Liver (tissue), 3 donors: Measurements from ENCODE around the gene HOXA3.

Experiments
- FOXA1 ChIP-seq: IDR thresholded peaks from 2 replicates; pipeline ENCODE4 v1.6.1; 2016; ENCODE audit warnings: antibody characterized with exemption
- GABPA ChIP-seq, 2 donors: IDR thresholded peaks in 1 of 2; conservative IDR thresholded peaks in 1 of 2; 2 replicates each; pipeline ENCODE4 v1.6.1; 2016; ENCODE audit warnings: antibody characterized with exemption in 2 of 2, mild to moderate bottlenecking in 1 of 2, moderate library complexity in 1 of 2
- JUND ChIP-seq, 2 donors: IDR thresholded peaks; 2 replicates each; pipeline ENCODE4 v1.6.1; 2016; ENCODE audit warnings: antibody characterized with exemption in 2 of 2
- TAF1 ChIP-seq: conservative IDR thresholded peaks from 2 replicates; pipeline ENCODE4 v1.6.1; 2016; ENCODE audit warnings: antibody characterized with exemption, mild to moderate bottlenecking
- TF ChIP-seq, protein P1 (sequence below): fragments of 150-350 bp; IDR thresholded peaks from 2 replicates; pipeline ENCODE4 v1.5.1; 2017; ENCODE audit warnings: improper control_type of control experiment, low read depth, low read length; ENCODE audit not compliant: missing input control
- TF ChIP-seq, protein P2 (sequence below): IDR thresholded peaks from 2 replicates; pipeline ENCODE4 v1.6.1; 2016; ENCODE audit warnings: antibody characterized with exemption
- TF ChIP-seq, protein P3 (sequence below): IDR thresholded peaks from 2 replicates; pipeline ENCODE4 v1.6.1; 2016; ENCODE audit warnings: antibody characterized with exemption, mild to moderate bottlenecking
- TF ChIP-seq, protein P4 (sequence below): IDR thresholded peaks from 2 replicates; pipeline ENCODE4 v1.6.1; 2016; ENCODE audit warnings: antibody characterized with exemption
- donor health status: healthy.
- donor health status: healthy.

DNA sequence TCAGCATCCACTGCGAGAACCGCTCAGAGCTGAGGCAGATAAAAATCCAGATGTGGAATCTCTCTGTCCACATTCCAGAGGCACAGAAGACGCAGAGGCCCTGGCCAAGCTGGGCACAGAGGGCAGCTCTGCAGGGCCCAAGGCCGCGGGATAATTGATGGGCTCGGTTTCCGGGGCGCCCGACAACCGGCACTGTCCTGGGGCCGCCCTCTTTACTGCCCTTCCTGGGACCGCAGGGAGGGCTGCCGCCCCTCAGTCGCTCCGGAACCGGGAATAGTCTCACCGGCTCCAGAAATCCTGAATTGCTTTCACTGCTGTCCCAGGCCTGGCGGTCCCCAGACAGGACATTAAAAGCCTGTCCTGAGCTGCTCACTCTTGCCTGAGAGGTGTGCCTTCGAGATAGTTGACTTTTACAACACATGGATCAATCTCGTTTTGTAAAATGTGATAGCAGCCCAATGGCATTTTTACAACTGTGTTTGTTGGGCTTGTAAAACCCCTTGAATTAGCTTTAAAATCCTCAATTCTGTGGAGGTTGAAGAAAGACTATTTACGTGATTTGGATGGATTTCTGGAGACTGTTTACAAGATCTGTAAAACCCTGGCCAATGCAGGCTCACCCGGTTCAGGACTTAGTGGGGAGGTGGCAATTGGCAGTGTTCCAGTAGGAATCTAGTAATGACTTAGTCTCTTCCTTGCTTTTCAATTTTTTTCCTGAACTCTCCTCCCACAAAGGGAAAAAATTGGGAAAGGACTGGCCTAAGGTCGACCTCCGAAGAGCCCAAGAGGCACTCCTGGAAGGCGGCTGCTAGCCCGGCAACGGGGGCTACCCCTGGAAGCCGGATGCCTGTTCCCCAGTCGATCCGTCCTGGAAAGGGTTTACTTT is 3.4 kb downstream of the HOXA3 start:
- TF ChIP-seq, protein P1, sequence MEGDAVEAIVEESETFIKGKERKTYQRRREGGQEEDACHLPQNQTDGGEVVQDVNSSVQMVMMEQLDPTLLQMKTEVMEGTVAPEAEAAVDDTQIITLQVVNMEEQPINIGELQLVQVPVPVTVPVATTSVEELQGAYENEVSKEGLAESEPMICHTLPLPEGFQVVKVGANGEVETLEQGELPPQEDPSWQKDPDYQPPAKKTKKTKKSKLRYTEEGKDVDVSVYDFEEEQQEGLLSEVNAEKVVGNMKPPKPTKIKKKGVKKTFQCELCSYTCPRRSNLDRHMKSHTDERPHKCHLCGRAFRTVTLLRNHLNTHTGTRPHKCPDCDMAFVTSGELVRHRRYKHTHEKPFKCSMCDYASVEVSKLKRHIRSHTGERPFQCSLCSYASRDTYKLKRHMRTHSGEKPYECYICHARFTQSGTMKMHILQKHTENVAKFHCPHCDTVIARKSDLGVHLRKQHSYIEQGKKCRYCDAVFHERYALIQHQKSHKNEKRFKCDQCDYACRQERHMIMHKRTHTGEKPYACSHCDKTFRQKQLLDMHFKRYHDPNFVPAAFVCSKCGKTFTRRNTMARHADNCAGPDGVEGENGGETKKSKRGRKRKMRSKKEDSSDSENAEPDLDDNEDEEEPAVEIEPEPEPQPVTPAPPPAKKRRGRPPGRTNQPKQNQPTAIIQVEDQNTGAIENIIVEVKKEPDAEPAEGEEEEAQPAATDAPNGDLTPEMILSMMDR, result no peak
- TF ChIP-seq FOXA1 (no peak), TAF1 (no peak), GABPA (IDR thresholded peaks at IDR 0.05 in 1 of 2, conservative IDR thresholded peaks at IDR 0.05 in 1 of 2) (no peak), JUND (IDR thresholded peaks at IDR 0.05) (no peak)
- TF ChIP-seq, protein P2, sequence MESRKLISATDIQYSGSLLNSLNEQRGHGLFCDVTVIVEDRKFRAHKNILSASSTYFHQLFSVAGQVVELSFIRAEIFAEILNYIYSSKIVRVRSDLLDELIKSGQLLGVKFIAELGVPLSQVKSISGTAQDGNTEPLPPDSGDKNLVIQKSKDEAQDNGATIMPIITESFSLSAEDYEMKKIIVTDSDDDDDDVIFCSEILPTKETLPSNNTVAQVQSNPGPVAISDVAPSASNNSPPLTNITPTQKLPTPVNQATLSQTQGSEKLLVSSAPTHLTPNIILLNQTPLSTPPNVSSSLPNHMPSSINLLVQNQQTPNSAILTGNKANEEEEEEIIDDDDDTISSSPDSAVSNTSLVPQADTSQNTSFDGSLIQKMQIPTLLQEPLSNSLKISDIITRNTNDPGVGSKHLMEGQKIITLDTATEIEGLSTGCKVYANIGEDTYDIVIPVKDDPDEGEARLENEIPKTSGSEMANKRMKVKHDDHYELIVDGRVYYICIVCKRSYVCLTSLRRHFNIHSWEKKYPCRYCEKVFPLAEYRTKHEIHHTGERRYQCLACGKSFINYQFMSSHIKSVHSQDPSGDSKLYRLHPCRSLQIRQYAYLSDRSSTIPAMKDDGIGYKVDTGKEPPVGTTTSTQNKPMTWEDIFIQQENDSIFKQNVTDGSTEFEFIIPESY, result no peak
- TF ChIP-seq, protein P3, sequence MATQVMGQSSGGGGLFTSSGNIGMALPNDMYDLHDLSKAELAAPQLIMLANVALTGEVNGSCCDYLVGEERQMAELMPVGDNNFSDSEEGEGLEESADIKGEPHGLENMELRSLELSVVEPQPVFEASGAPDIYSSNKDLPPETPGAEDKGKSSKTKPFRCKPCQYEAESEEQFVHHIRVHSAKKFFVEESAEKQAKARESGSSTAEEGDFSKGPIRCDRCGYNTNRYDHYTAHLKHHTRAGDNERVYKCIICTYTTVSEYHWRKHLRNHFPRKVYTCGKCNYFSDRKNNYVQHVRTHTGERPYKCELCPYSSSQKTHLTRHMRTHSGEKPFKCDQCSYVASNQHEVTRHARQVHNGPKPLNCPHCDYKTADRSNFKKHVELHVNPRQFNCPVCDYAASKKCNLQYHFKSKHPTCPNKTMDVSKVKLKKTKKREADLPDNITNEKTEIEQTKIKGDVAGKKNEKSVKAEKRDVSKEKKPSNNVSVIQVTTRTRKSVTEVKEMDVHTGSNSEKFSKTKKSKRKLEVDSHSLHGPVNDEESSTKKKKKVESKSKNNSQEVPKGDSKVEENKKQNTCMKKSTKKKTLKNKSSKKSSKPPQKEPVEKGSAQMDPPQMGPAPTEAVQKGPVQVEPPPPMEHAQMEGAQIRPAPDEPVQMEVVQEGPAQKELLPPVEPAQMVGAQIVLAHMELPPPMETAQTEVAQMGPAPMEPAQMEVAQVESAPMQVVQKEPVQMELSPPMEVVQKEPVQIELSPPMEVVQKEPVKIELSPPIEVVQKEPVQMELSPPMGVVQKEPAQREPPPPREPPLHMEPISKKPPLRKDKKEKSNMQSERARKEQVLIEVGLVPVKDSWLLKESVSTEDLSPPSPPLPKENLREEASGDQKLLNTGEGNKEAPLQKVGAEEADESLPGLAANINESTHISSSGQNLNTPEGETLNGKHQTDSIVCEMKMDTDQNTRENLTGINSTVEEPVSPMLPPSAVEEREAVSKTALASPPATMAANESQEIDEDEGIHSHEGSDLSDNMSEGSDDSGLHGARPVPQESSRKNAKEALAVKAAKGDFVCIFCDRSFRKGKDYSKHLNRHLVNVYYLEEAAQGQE, result no peak
- TF ChIP-seq, protein P4, sequence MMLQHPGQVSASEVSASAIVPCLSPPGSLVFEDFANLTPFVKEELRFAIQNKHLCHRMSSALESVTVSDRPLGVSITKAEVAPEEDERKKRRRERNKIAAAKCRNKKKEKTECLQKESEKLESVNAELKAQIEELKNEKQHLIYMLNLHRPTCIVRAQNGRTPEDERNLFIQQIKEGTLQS, result no peak
